GM23338 (cell line): Measurements from ENCODE around the gene IL23R.

Experiments
- CREB1 ChIP-seq: fragments of 250-450 bp; sonication (Bioruptor Pico); IDR thresholded peaks from 2 replicates; pipeline ENCODE4 v1.5.0; 2020; ENCODE audit warnings: low read depth, mild to moderate bottlenecking, moderate library complexity
- CTCF ChIP-seq, 2 experiments: fragments of 200-600 bp in 1 of 2; sonication (generic) in 1 of 2; conservative IDR thresholded peaks; 2 replicates each; pipeline versions ENCODE4 v1.5.1 to v1.6.1; 2016 to 2017; ENCODE audit warnings: antibody characterized with exemption in 2 of 2, low read depth in 2 of 2, mild to moderate bottlenecking in 2 of 2, moderate library complexity in 1 of 2
- ETS1 ChIP-seq: IDR thresholded peaks from 2 replicates; pipeline ENCODE4 v1.6.1; 2016; ENCODE audit warnings: antibody characterized with exemption
- EZH2 ChIP-seq: fragments of 200-600 bp; sonication (generic); IDR thresholded peaks from one replicate; pipeline ENCODE4 v1.8.0; 2017; ENCODE audit warnings: antibody characterized with exemption, mild to moderate bottlenecking, low read depth; ENCODE audit not compliant: unreplicated experiment
- EZH2phosphoT487 ChIP-seq: fragments of 200-600 bp; sonication (generic); IDR thresholded peaks from one replicate; pipeline ENCODE4 v1.8.1; 2018; ENCODE audit warnings: antibody characterized with exemption; ENCODE audit not compliant: unreplicated experiment
- JUNB ChIP-seq: IDR thresholded peaks from one replicate; pipeline ENCODE4 v1.6.1; 2016; ENCODE audit warnings: antibody characterized with exemption; ENCODE audit not compliant: unreplicated experiment
- NANOG ChIP-seq: IDR thresholded peaks from 2 replicates; pipeline ENCODE4 v1.6.1; 2016; ENCODE audit warnings: antibody characterized with exemption, borderline replicate concordance
- POLR2AphosphoS5 ChIP-seq: IDR thresholded peaks from 2 replicates; pipeline ENCODE4 v1.6.1; 2016; ENCODE audit warnings: antibody characterized with exemption, low read depth
- REST ChIP-seq: IDR thresholded peaks from one replicate; pipeline ENCODE4 v1.6.1; 2018; ENCODE audit warnings: antibody characterized with exemption; ENCODE audit not compliant: unreplicated experiment
- STAT1 ChIP-seq: IDR thresholded peaks from one replicate; pipeline ENCODE4 v1.6.1; 2016; ENCODE audit warnings: antibody characterized with exemption; ENCODE audit not compliant: unreplicated experiment
- ZNF114 ChIP-seq: fragments of 250-450 bp; sonication (Bioruptor Pico); IDR thresholded peaks from 2 replicates; pipeline ENCODE4 v1.5.0; 2020; ENCODE audit warnings: mild to moderate bottlenecking, moderate library complexity
- ZNF331 ChIP-seq: fragments of 250-450 bp; sonication (Bioruptor Pico); IDR thresholded peaks from 2 replicates; pipeline ENCODE4 v1.5.0; 2020; ENCODE audit warnings: low read depth, mild to moderate bottlenecking, moderate library complexity

GRCh38 chr1:67211589-67212563, 45.6 kb downstream of the IL23R start:
- TF ChIP-seq CTCF (conservative IDR thresholded peaks at IDR 0.05; ENCODE audit: low read depth in 2 of 2) = peak; percentile 66 to 94
- TF ChIP-seq EZH2phosphoT487 = no peak
- no peak for TF ChIP-seq EZH2
- no peak for TF ChIP-seq ETS1
- no peak for TF ChIP-seq STAT1
- TF ChIP-seq JUNB = no peak
- TF ChIP-seq REST = no peak
- no peak for TF ChIP-seq POLR2AphosphoS5
- TF ChIP-seq CREB1 (CRISPR knock-in tag) = no peak
- no peak for TF ChIP-seq NANOG
- no peak for TF ChIP-seq ZNF331 (CRISPR knock-in tag)
- TF ChIP-seq ZNF114 (CRISPR knock-in tag) = no peak
